Mesendoderm (in vitro differentiated cells): ENCODE measurements around the gene MMP19.
A peak's percentile ranks its signal among the peaks of the same experiment; 100 is the strongest.
"Not testable (repeated sequence)": the region's sequence is repeated elsewhere in the genome, so short reads cannot be mapped to it uniquely, and the experiment has no call there.

Experiments
- DNase-seq: peaks from one replicate; pipeline ENCODE4 v3.0.0; 2013
- H2AK5ac ChIP-seq: 2 replicates; pipeline ENCODE4 v1.6.1; 2013; ENCODE audit warnings: low read length, inconsistent platforms
- H2BK120ac ChIP-seq: 2 replicates; pipeline ENCODE4 v1.6.1; 2013; ENCODE audit warnings: low read depth, mild to moderate bottlenecking, low read length, moderate library complexity, mixed read lengths
- H2BK15ac ChIP-seq: replicated peaks from 2 replicates; pipeline ENCODE4 v1.6.1; 2013; ENCODE audit warnings: low read depth, mild to moderate bottlenecking, moderate library complexity
- H2BK5ac ChIP-seq: 2 replicates; pipeline ENCODE4 v1.6.1; 2013; ENCODE audit warnings: low read length, inconsistent platforms
- H3K18ac ChIP-seq: 2 replicates; pipeline ENCODE4 v1.6.1; 2013; ENCODE audit warnings: mild to moderate bottlenecking, low read length, mixed read lengths
- H3K23ac ChIP-seq: one replicate; pipeline ENCODE4 v1.6.1; 2013; ENCODE audit warnings: low read length
- H3K27ac ChIP-seq: 2 replicates; pipeline ENCODE4 v1.5.1; 2013; ENCODE audit warnings: low read depth, mild to moderate bottlenecking, inconsistent platforms, low read length, moderate library complexity
- H3K27me3 ChIP-seq: 2 replicates; pipeline ENCODE4 v1.6.1; 2013; ENCODE audit warnings: low read length, control low read depth, mild to moderate bottlenecking, inconsistent platforms; ENCODE audit not compliant: insufficient read depth, poor library complexity
- H3K36me3 ChIP-seq: 2 replicates; pipeline ENCODE4 v1.6.1; 2013; ENCODE audit warnings: low read length, inconsistent platforms; ENCODE audit not compliant: control insufficient read depth, insufficient read depth
- H3K4ac ChIP-seq: one replicate; pipeline ENCODE4 v1.6.1; 2013; ENCODE audit warnings: low read depth, mild to moderate bottlenecking, low read length, moderate library complexity
- H3K4me1 ChIP-seq: 2 replicates; pipeline ENCODE4 v1.6.1; 2013; ENCODE audit warnings: low read depth, low read length, inconsistent platforms; ENCODE audit not compliant: control insufficient read depth
- H3K4me2 ChIP-seq: 2 replicates; pipeline ENCODE4 v1.6.1; 2013; ENCODE audit warnings: low read length
- H3K4me3 ChIP-seq: 2 replicates; pipeline ENCODE4 v1.5.1; 2013; ENCODE audit warnings: mild to moderate bottlenecking, low read length
- H3K56ac ChIP-seq: one replicate; pipeline ENCODE4 v1.6.1; 2013; ENCODE audit warnings: low read length
- H3K79me1 ChIP-seq: 2 replicates; pipeline ENCODE4 v1.6.1; 2013; ENCODE audit warnings: low read length, inconsistent platforms
- H3K79me2 ChIP-seq: 2 replicates; pipeline ENCODE4 v1.6.1; 2013; ENCODE audit warnings: mild to moderate bottlenecking, low read length; ENCODE audit not compliant: control insufficient read depth, insufficient read depth
- H3K9ac ChIP-seq: 2 replicates; pipeline ENCODE4 v1.6.1; 2013; ENCODE audit warnings: low read length, inconsistent platforms
- H4K5ac ChIP-seq: one replicate; pipeline ENCODE4 v1.6.1; 2013; ENCODE audit warnings: low read length
- H4K8ac ChIP-seq: one replicate; pipeline ENCODE4 v1.6.1; 2013; ENCODE audit warnings: low read depth, mild to moderate bottlenecking, control low read depth, low read length, moderate library complexity
- WGBS: extraction: QIAGEN DNeasy Blood & Tissue Kit; methylation state at CpG from one replicate; pipeline ENCODE4 v1.1.7; 2013; ENCODE audit warnings: low lambda C conversion rate, missing lambda C conversion rate; ENCODE audit not compliant: insufficient coverage; ENCODE audit errors: extremely low coverage; 5-methylcytosine and 5-hydroxymethylcytosine counted together

The MMP19 gene

GRCh38 chr12:55843431-55843830 is 695 bp upstream of the MMP19 start:
- Histone ChIP-seq H3K36me3 (no peaks in the 10 kb centered on the region), H3K56ac (no peak overlapping the region), H2AK5ac (no peak overlapping the region), H3K18ac (no peak overlapping the region), H3K79me1 (no peaks in the 10 kb centered on the region), H3K79me2 (no peaks in the 10 kb centered on the region), H3K4me1 (no peaks in the 10 kb centered on the region), H3K27me3 (no peaks in the 10 kb centered on the region), H3K27ac (no peak overlapping the region), H3K4me2 (no peak overlapping the region), H4K8ac (no peak overlapping the region), H3K23ac (no peak overlapping the region), H3K4ac (peak overlapping the region; percentile 78), H4K5ac (no peak overlapping the region), H2BK15ac (no peak overlapping the region), H3K4me3 (no peak overlapping the region), H2BK120ac (peak overlapping the region; percentile 52), H2BK5ac (no peak overlapping the region), H3K9ac (no peak overlapping the region)
- WGBS: no CpG with 5 or more reads among the region's 4 CpGs
- no peak for DNase-seq

- H3K27me3 ChIP-seq: no peaks in the 10 kb centered on the region
- H3K23ac ChIP-seq: no peak overlapping the region
- no peaks in the 10 kb centered on the region for H3K79me2 ChIP-seq
- no peak overlapping the region for H2AK5ac ChIP-seq
- WGBS: no CpG with 5 or more reads among the region's 11 CpGs
- H4K8ac ChIP-seq: no peak overlapping the region
- no peak overlapping the region for H3K27ac ChIP-seq
- H3K4me1 ChIP-seq: no peaks in the 10 kb centered on the region
- H3K36me3 ChIP-seq: no peaks in the 10 kb centered on the region
- no peak for DNase-seq
- no peak overlapping the region for H2BK5ac ChIP-seq
- no peak overlapping the region for H4K5ac ChIP-seq
- no peak overlapping the region for H3K4ac ChIP-seq
- H3K18ac ChIP-seq: no peak overlapping the region
- H3K79me1 ChIP-seq: no peaks in the 10 kb centered on the region
- H2BK120ac ChIP-seq: no peak overlapping the region
- H2BK15ac ChIP-seq: no peak overlapping the region
- no peak overlapping the region for H3K56ac ChIP-seq
- no peak overlapping the region for H3K4me3 ChIP-seq
- H3K9ac ChIP-seq: no peak overlapping the region
- H3K4me2 ChIP-seq: no peak overlapping the region
These were observed 2.0 kb downstream of the MMP19 start for GRCh38 chr12:55840581-55841351.

GRCh38 chr12:55839345-55840140 is 3.2 kb downstream of the MMP19 start:
- Histone ChIP-seq H3K23ac (no peak overlapping the region), H3K4me2 (no peak overlapping the region), H2BK120ac (no peak overlapping the region), H3K4ac (no peak overlapping the region), H2AK5ac (no peak overlapping the region), H3K36me3 (no peaks in the 10 kb centered on the region), H3K4me3 (no peak overlapping the region), H3K79me1 (no peaks in the 10 kb centered on the region), H3K9ac (no peak overlapping the region), H2BK15ac (no peak overlapping the region), H4K5ac (no peak overlapping the region), H3K27ac (no peak overlapping the region), H3K18ac (no peak overlapping the region), H3K56ac (no peak overlapping the region), H4K8ac (no peak overlapping the region), H3K4me1 (no peaks in the 10 kb centered on the region), H3K27me3 (no peaks in the 10 kb centered on the region), H3K79me2 (no peaks in the 10 kb centered on the region), H2BK5ac (no peak overlapping the region)
- no CpG with 5 or more reads among the region's 11 CpGs for WGBS
- no peak for DNase-seq

GRCh38 chr12:55838361-55838760 is 4.4 kb downstream of the MMP19 start:
- Histone ChIP-seq H2BK120ac (no peak overlapping the region), H3K18ac (no peak overlapping the region), H3K79me2 (no peaks in the 10 kb centered on the region), H2AK5ac (no peak overlapping the region), H3K9ac (no peak overlapping the region), H3K4me2 (no peak overlapping the region), H3K36me3 (no peaks in the 10 kb centered on the region), H3K4me1 (no peaks in the 10 kb centered on the region), H3K4me3 (no peak overlapping the region), H4K8ac (no peak overlapping the region), H3K27ac (no peak overlapping the region), H3K23ac (no peak overlapping the region), H3K79me1 (no peaks in the 10 kb centered on the region), H4K5ac (no peak overlapping the region), H2BK15ac (no peak overlapping the region), H3K4ac (no peak overlapping the region), H2BK5ac (no peak overlapping the region), H3K56ac (no peak overlapping the region), H3K27me3 (no peaks in the 10 kb centered on the region)
- no CpG with 5 or more reads among the region's 3 CpGs for WGBS
- DNase-seq: no peak

- not testable (repeated sequence) for H3K9ac ChIP-seq, H3K79me1 ChIP-seq, H3K79me2 ChIP-seq, H2BK15ac ChIP-seq, H3K4me1 ChIP-seq, H3K23ac ChIP-seq, H2AK5ac ChIP-seq, H4K5ac ChIP-seq, H3K18ac ChIP-seq, H3K56ac ChIP-seq, H3K27ac ChIP-seq, H3K36me3 ChIP-seq, H2BK120ac ChIP-seq, H3K4me2 ChIP-seq, H3K27me3 ChIP-seq, H3K4ac ChIP-seq, DNase-seq, H3K4me3 ChIP-seq, H4K8ac ChIP-seq, H2BK5ac ChIP-seq
- WGBS: no CpG with 5 or more reads among the region's 6 CpGs
These were observed 8.3 kb downstream of the MMP19 start for GRCh38 chr12:55834400-55834799.
